Right atrium auricular region (tissue), 2 donors: ENCODE data around the gene GRIA4. TPM values are rescaled to one million over a fixed set of nuclear protein-coding genes. Genes with fewer than 3 reads are reported as not detected.

ENCODE experiments used
- DNase-seq: peaks from one replicate; pipeline ENCODE4 v3.0.0-alpha.2; 2019; ENCODE audit warnings: low spot score
- H3K27ac ChIP-seq, 2 donors: fragments of 200-600 bp; sonication (generic); 1 replicate in 1 of 2; 2 replicates in 1 of 2; pipeline ENCODE4 v1.5.1; 2016 to 2019
- H3K27me3 ChIP-seq, 2 donors: fragments of 200-600 bp; sonication (generic); one replicate each; pipeline versions ENCODE4 v1.5.1 to v1.6.0; 2017 to 2019
- H3K36me3 ChIP-seq: fragments of 200-600 bp; sonication (generic); one replicate; pipeline ENCODE4 v1.5.1; 2016
- H3K4me1 ChIP-seq, 2 donors: fragments of 200-600 bp; sonication (generic); one replicate each; pipeline versions ENCODE4 v1.5.1 to v1.6.0; 2017 to 2019
- H3K4me3 ChIP-seq, 2 donors: fragments of 200-600 bp; sonication (generic); 1 replicate in 1 of 2; 2 replicates in 1 of 2; pipeline ENCODE4 v1.5.1; 2017 to 2019; ENCODE audit warnings: mild to moderate bottlenecking in 1 of 2, moderate library complexity in 1 of 2
- H3K9me3 ChIP-seq, 2 donors: fragments of 200-600 bp; sonication (generic); one replicate each; pipeline ENCODE4 v1.5.1; 2019
- total RNA-seq, 2 donors: library from RNA; depleted of rRNA; stranded (reverse); fragments of >200 nt; gene quantifications; one replicate each; pipeline ENCODE4 v1.1.0, GENCODE V29; 2016
- TF ChIP-seq, protein P1 (sequence below), 2 donors: fragments of 200-600 bp; sonication (generic); IDR thresholded peaks; one replicate each; pipeline ENCODE4 v1.5.1; 2019; ENCODE audit warnings: antibody characterized with exemption in 2 of 2

GRIA4 gene
- total RNA-seq, 2 donors from 2014 or later: not detected

GRCh38 chr11:105705786-105706530 is 96.1 kb downstream of the GRIA4 start:
- Histone ChIP-seq H3K4me3 (no peak overlapping the region), H3K4me1 (no peaks in the 10 kb centered on the region), H3K9me3 (no peaks in the 10 kb centered on the region), H3K27ac (no peak overlapping the region), H3K36me3 (no peaks in the 10 kb centered on the region), H3K27me3 (no peaks in the 10 kb centered on the region)
- TF ChIP-seq, protein P1, sequence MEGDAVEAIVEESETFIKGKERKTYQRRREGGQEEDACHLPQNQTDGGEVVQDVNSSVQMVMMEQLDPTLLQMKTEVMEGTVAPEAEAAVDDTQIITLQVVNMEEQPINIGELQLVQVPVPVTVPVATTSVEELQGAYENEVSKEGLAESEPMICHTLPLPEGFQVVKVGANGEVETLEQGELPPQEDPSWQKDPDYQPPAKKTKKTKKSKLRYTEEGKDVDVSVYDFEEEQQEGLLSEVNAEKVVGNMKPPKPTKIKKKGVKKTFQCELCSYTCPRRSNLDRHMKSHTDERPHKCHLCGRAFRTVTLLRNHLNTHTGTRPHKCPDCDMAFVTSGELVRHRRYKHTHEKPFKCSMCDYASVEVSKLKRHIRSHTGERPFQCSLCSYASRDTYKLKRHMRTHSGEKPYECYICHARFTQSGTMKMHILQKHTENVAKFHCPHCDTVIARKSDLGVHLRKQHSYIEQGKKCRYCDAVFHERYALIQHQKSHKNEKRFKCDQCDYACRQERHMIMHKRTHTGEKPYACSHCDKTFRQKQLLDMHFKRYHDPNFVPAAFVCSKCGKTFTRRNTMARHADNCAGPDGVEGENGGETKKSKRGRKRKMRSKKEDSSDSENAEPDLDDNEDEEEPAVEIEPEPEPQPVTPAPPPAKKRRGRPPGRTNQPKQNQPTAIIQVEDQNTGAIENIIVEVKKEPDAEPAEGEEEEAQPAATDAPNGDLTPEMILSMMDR (IDR thresholded peaks at IDR 0.05): no peak
- no peak for DNase-seq

DNA sequence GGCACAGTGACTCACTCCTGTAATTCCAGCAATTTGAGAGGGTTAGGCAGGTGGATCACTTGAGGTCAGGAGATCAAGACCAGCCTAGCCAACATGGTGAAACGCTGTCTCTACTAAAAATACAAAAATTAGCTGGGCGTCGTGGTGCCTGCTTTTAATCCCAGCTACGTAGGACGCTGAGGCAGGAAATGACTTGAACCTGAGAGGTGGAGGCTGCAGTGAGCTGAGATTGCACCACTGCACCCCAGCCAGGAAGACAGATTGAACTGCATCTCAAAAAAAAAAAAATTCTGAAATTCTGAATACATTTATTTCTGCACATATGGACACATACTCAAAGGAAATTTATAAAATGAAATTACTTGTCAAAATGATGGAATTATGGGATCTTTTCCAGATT is 103.2 kb downstream of the GRIA4 start:
- TF ChIP-seq, protein P1 (IDR thresholded peaks at IDR 0.05): no peak
- DNase-seq: no peak
- no peaks in the 10 kb centered on the region for H3K9me3 ChIP-seq
- H3K4me3 ChIP-seq: no peak overlapping the region
- H3K27ac ChIP-seq: no peak overlapping the region
- H3K36me3 ChIP-seq: no peaks in the 10 kb centered on the region
- no peaks in the 10 kb centered on the region for H3K27me3 ChIP-seq
- no peaks in the 10 kb centered on the region for H3K4me1 ChIP-seq

GRCh38 chr11:105713696-105714095 is 103.8 kb downstream of the GRIA4 start:
- H3K27me3 ChIP-seq: no peaks in the 10 kb centered on the region
- TF ChIP-seq, protein P1 (IDR thresholded peaks at IDR 0.05): no peak
- DNase-seq: no peak
- no peak overlapping the region for H3K4me3 ChIP-seq
- H3K4me1 ChIP-seq: no peaks in the 10 kb centered on the region
- no peaks in the 10 kb centered on the region for H3K9me3 ChIP-seq
- H3K27ac ChIP-seq: no peak overlapping the region
- no peaks in the 10 kb centered on the region for H3K36me3 ChIP-seq

DNA sequence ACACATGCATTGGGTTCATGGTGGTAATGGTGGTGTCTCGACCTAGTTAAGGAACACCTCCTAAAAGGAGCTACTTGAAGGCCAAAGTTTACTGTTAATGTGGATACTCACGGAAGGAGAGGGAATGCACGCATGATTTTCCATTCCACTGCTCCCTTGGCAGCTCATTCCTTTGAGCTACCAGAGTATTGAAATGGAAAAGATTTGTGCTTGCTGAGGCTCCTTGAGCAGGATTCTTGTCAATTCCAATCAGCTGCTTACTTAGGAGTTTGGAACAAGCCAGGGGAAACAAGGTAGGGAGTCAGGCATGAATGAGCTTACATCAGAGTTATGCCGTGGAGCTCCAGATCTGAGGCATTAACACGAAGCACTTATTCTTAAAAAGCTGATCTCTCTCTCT is 108.8 kb downstream of the GRIA4 start:
- Histone ChIP-seq H3K4me3 (no peak overlapping the region), H3K9me3 (no peaks in the 10 kb centered on the region), H3K27me3 (no peaks in the 10 kb centered on the region), H3K4me1 (no peaks in the 10 kb centered on the region), H3K27ac (no peak overlapping the region), H3K36me3 (no peaks in the 10 kb centered on the region)
- TF ChIP-seq, protein P1 (IDR thresholded peaks at IDR 0.05): no peak
- no peak for DNase-seq

DNA sequence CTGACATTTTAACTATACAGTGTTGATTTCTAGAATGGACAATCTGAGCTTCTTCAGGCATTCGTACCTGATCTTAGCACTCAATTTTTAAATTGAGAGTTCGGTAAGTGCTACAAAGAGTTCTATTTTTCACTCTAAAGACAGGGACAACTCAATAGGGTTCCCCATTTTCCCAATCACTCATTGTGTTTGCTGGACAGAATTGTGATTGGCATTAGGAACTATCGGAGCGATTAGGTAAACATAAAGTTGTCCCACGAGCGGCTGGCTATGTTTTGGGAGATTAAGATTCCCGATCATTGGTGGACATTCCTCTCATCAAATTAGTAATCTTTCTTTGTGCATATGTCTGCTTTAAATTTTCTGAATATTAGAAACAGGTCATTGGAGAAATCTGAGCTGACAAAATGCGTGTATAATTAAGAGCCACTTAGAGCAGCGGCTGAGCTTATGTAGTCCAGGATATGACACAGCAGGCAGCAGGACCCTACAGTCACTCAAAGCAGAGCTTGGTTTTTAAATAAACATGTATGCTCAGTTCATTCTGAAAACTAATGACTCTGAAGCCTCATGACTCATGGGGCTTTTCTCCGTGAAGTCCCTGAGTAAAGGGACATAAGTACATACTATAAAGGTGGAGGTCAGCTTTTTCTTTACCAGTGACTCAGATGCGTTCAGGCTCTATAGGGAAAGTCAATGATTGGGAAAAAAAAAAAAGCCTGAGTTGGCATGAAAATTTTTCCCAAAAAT is 109.4 kb downstream of the GRIA4 start:
- Histone ChIP-seq H3K27ac (no peak overlapping the region), H3K4me1 (no peaks in the 10 kb centered on the region), H3K9me3 (no peaks in the 10 kb centered on the region), H3K27me3 (no peaks in the 10 kb centered on the region), H3K4me3 (no peak overlapping the region), H3K36me3 (no peaks in the 10 kb centered on the region)
- TF ChIP-seq, protein P1 (IDR thresholded peaks at IDR 0.05): no peak
- no peak for DNase-seq
